Measurements from ENCODE around the gene F12. TPM values are rescaled to one million over a fixed set of nuclear protein-coding genes. Genes with fewer than 3 reads are reported as not detected.

F12 gene
- total RNA-seq, 1 experiment from 2014 or later: 30.0 TPM

- H3K27me3 ChIP-seq (ENCODE audit: insufficient read depth, low read length): no peaks in the 10 kb centered on the region
- no peak overlapping the region for H2AFZ ChIP-seq (ENCODE audit: low read depth, low read length, poor library complexity, severe bottlenecking)
- ChIA-PET RAD21 (ENCODE audit: low non-redundant PET in 1 of 2, low total read pairs in 2 of 2, uncharacterized antibody in 2 of 2, unreplicated experiment in 2 of 2) (no interaction called here), CTCF (no interaction called here), POLR2A (no interaction called here)
- no peak overlapping the region for H3K4me3 ChIP-seq (replicated peaks in 1 of 2; ENCODE audit: low read depth in 1 of 2, low read length in 2 of 2)
- ATAC-seq: no peak
- no peak overlapping the region for H3K9ac ChIP-seq (ENCODE audit: low read length)
- H3K27ac ChIP-seq (ENCODE audit: low read depth, low read length): no peak overlapping the region
- H3K79me2 ChIP-seq (ENCODE audit: insufficient read depth, low read length): no peaks in the 10 kb centered on the region
- no peaks in the 10 kb centered on the region for H3K9me3 ChIP-seq (ENCODE audit: control insufficient read depth in 1 of 2, insufficient read depth in 1 of 2, low read depth in 1 of 2, low read length in 2 of 2)
- H3K4me2 ChIP-seq (ENCODE audit: low read length): no peak overlapping the region
- H3K9me2 ChIP-seq (ENCODE audit: insufficient read depth): no peaks in the 10 kb centered on the region
- intact Hi-C loops (cut with micrococcal nuclease): no loop called here
- peaks cover 0 to 12% of the 10 kb centered on the region in 2 experiments; a peak in 1 of 4 replicates for H3K4me1 ChIP-seq (ENCODE audit: control insufficient read depth in 1 of 2, insufficient read depth in 2 of 2, low read length in 2 of 2)
- H3K36me3 ChIP-seq (ENCODE audit: control insufficient read depth in 1 of 2, insufficient read depth in 2 of 2, low read length in 2 of 2): no peaks in the 10 kb centered on the region
- H4K20me1 ChIP-seq (ENCODE audit: insufficient read depth): no peaks in the 10 kb centered on the region
- no TSS peak for BruUV-seq (replicated peaks)
- TF ChIP-seq SIN3A (IDR thresholded peaks at IDR 0.05; ENCODE audit: low read depth) (no peak), CBX3 (IDR thresholded peaks at IDR 0.05; ENCODE audit: low read depth) (no peak), ATF3 (IDR thresholded peaks at IDR 0.05) (no peak), POLR2AphosphoS5 (IDR thresholded peaks at IDR 0.05; ENCODE audit: low read depth, low read length) (no peak), ZFX (IDR thresholded peaks at IDR 0.05) (no peak), ZBTB33 (IDR thresholded peaks at IDR 0.05; ENCODE audit: extremely low read depth, insufficient replicate concordance, low read length) (no peak), EGR1 (IDR thresholded peaks at IDR 0.05; ENCODE audit: low read depth) (no peak), MAX (IDR thresholded peaks at IDR 0.05) (no peak), REST (IDR thresholded peaks at IDR 0.05; ENCODE audit: low read depth) (no peak), EZH2phosphoT487 (IDR thresholded peaks at IDR 0.05; ENCODE audit: borderline replicate concordance) (no peak), JUND (IDR thresholded peaks at IDR 0.05) (no peak), RAD21 (IDR thresholded peaks at IDR 0.05; ENCODE audit: low read depth) (no peak), SRF (IDR thresholded peaks at IDR 0.05; ENCODE audit: low read depth) (no peak), ELF1 (IDR thresholded peaks at IDR 0.05; ENCODE audit: borderline replicate concordance, low read depth) (no peak), SP1 (IDR thresholded peaks at IDR 0.05; ENCODE audit: low read depth) (no peak), ZNF274 (IDR thresholded peaks at IDR 0.05; ENCODE audit: low read depth, low read length) (no peak), CTCF (IDR thresholded peaks at IDR 0.05 in 2 of 3, conservative IDR thresholded peaks at IDR 0.05 in 1 of 3; ENCODE audit: borderline replicate concordance in 1 of 3, insufficient read depth in 1 of 3, low read depth in 2 of 3, low read length in 2 of 3) (no peak), FOSL1 (IDR thresholded peaks at IDR 0.05; ENCODE audit: low read depth) (no peak), CEBPB (IDR thresholded peaks at IDR 0.05; ENCODE audit: low read depth) (no peak)
- no peak for DNase-seq (ENCODE audit: low read depth, low spot score)
These were observed 13.3 kb downstream of the F12 start for GRCh38 chr5:177396078-177396477.
